Kidney epithelial cell (primary cell): ENCODE measurements around the gene PSMC3. TPM values are rescaled to one million over a fixed set of nuclear protein-coding genes. Genes with fewer than 3 reads are reported as not detected.

ENCODE experiments used
- DNase-seq: peaks from one replicate; pipeline ENCODE4 v3.0.0-alpha.2; 2010; ENCODE audit warnings: low read depth
- H3K27me3 ChIP-seq: 2 replicates; pipeline ENCODE4 v1.6.0; 2011; ENCODE audit warnings: low read length; ENCODE audit not compliant: control insufficient read depth, insufficient read depth
- H3K36me3 ChIP-seq: 2 replicates; pipeline ENCODE4 v1.5.1; 2011; ENCODE audit warnings: low read length; ENCODE audit not compliant: control insufficient read depth, insufficient read depth
- H3K4me3 ChIP-seq: 2 replicates; pipeline ENCODE4 v1.5.1; 2011; ENCODE audit warnings: low read depth, mild to moderate bottlenecking, control low read depth, low read length
- total RNA-seq: library from RNA; depleted of rRNA; stranded (reverse); fragments of >200 nt; gene quantifications from 2 replicates; pipeline ENCODE4 v1.2.3, GENCODE V29; 2015
- TF ChIP-seq, protein P1 (sequence below): IDR thresholded peaks from 2 replicates; pipeline ENCODE4 v1.5.1; 2011; ENCODE audit warnings: mild to moderate bottlenecking, moderate library complexity, low read length, control low read depth, inconsistent platforms; ENCODE audit not compliant: insufficient read depth, poor library complexity, severe bottlenecking

Gene PSMC3
- 115 and 126 TPM in 2 replicates for total RNA-seq

DNA sequence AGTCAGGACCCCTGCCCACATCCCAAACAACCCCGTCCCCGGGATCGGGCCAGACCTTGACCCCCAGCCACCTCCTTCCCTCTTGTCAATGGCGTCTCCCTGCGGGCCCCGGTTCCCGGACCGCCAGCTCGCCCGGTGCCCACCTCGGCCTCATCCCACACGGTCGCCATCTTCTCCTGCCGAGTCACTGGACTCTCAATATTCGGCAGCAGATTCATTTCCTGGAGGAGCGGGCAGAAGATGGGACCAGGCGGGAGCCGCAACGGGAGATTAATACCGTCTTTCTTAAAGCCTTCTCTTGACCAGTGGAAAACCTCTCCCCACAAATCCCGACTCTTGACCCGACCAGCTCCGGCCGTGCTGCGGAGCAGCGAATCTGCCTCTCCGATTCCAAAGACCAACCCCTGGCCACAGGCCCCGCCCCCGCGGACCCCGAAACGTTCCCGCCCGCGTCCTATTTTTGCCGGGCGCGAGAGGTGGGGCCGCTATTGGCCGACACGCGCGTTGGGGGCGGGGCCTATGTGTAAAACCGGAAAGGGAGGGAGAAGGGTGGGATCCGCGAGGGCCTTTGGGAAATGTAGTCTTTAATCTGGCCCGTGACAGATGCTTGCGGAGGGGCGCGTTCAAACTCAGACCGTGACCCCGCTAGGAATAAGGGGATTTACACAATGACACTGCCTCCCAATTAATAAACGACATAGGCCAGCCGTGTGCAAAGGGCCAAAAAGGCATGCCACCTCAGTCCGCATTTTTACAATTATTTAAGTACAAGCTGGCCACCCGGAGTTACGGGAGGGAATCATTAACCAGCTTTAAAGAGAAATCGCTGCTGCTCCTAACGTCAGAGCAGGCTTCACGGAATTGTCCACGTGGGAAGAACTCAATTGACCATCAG is at the start of gene PSMC3:
TSS of gene PSMC3 (minus strand) at position 378 of the 895 bp plus-strand sequence. CDS start at position 218, 160 bp downstream.
- Histone ChIP-seq H3K4me3 (peak within 1 kb of the TSS; percentile 99), H3K36me3 (peaks cover 2% of the 10 kb centered on the region), H3K27me3 (no peaks in the 10 kb centered on the region)
- peak; percentile 69 for DNase-seq
- TF ChIP-seq, protein P1, sequence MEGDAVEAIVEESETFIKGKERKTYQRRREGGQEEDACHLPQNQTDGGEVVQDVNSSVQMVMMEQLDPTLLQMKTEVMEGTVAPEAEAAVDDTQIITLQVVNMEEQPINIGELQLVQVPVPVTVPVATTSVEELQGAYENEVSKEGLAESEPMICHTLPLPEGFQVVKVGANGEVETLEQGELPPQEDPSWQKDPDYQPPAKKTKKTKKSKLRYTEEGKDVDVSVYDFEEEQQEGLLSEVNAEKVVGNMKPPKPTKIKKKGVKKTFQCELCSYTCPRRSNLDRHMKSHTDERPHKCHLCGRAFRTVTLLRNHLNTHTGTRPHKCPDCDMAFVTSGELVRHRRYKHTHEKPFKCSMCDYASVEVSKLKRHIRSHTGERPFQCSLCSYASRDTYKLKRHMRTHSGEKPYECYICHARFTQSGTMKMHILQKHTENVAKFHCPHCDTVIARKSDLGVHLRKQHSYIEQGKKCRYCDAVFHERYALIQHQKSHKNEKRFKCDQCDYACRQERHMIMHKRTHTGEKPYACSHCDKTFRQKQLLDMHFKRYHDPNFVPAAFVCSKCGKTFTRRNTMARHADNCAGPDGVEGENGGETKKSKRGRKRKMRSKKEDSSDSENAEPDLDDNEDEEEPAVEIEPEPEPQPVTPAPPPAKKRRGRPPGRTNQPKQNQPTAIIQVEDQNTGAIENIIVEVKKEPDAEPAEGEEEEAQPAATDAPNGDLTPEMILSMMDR = no peak

DNA sequence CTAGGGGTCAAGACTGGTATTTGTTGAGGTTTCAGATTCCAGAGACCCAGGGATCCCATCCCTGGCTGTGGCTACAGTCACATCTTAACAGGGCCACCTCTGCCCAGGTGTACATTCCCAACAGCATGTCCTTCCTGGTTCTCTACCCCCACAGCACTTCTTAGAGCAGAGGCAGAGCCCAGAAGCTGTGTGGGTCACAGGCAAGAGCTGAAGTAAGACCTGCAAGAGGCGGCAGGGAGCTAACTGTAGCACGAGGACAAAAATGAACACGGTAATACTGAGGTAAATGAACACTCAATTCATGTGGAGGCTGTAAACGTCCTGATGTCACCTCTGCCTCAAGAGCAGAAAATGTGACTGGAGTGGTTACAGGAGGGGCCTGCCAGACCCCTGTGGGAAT is 44.4 kb upstream of the PSMC3 start:
- TF ChIP-seq, protein P1 = no peak
- H3K27me3 ChIP-seq = no peaks in the 10 kb centered on the region
- peaks cover 5% of the 10 kb centered on the region for H3K36me3 ChIP-seq
- no peak overlapping the region for H3K4me3 ChIP-seq
- DNase-seq = no peak

DNA sequence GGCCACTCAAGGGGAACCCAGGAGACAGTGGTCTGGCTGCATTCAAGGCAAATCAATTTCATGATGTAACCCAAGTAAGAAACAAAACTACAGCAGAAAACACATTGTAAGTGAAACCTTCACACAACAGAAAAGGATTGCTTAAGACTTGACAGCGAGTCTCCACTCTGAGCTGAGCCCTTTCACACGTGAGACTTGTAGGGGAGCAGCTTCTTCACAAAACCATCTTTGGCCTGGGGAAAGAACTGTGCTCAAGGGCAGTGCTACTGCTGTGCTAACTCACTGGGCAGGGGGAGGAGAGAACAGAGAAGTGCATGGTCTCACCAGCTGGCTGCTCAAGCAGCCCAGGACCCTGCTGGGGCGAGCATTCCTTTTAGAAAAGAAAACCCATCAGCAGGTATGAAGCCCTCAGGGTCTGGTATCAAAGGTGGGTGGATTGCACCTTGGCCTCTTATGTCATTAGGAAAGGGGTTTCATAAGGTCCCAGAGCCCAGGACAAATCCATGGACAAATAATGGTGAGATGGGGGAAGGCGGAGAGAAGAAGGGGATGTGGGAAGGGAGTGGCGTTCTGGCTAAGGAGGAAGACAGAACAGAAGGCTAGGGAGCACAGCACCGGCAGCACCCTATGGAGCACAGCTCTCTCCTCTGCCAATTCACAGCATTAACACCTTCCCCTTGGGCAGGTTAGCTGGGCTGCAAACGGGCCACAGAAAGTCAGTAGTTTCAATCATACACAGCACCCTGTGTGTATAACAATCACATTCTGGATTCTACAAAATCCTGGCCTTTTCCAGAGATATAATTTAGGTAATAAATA is 43.3 kb upstream of the PSMC3 start:
- TF ChIP-seq, protein P1 = no peak
- no peak overlapping the region for H3K4me3 ChIP-seq
- no peaks in the 10 kb centered on the region for H3K27me3 ChIP-seq
- H3K36me3 ChIP-seq = peaks cover 4% of the 10 kb centered on the region
- no peak for DNase-seq

DNA sequence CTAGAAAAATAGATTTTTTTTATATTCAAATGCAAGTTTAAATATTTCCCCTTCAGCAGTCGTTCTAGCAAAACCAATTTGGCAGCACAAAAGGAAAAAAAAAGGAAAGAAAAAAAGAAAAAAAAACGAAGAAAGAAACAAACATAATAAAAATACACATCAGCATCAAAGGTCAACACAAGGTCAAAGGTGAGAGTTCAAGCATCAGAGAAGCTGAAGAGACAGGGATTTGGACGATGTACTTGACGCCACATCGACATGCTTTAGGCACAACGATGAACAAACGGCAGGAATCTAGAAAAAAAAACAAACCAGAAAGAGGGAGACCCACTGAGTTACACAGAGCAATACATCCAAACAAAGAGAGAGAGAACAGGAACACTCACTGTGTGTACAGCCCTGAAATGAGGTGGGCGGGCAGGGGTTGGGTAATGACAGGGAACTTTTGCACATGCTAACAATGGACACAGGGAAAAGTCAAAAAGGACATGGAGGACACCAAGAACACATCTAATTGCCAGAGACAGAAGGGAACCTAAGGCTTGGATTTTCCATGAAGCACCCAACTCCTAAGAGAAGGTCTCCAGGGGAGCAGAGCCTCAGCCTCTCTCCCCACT is 42.5 kb upstream of the PSMC3 start:
- no peak overlapping the region for H3K4me3 ChIP-seq
- TF ChIP-seq, protein P1 = no peak
- H3K36me3 ChIP-seq = peaks cover 4% of the 10 kb centered on the region
- H3K27me3 ChIP-seq = no peaks in the 10 kb centered on the region
- no peak for DNase-seq

DNA sequence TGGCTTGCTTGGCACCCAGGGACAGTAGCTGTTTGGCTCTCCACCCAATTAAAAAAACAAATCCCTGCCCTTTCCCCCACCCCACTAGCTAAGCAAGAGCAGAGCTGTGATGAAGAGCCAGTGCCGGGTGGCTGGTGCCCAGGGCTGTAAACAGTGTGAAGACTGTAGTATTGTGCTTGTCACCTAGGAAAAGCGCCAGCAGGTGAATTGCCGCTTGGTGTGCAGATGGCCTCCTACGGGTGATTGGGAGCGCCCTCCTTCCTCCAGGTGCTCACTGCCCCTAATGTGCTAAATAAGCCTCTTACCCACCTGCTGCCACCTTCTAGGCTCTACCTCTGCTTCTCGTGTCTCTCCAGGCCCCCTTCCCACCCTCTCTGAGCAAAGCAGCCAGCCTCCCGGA is 41.1 kb upstream of the PSMC3 start:
- no peak for DNase-seq
- Histone ChIP-seq H3K27me3 (no peaks in the 10 kb centered on the region), H3K36me3 (peaks cover 4% of the 10 kb centered on the region), H3K4me3 (no peak overlapping the region)
- TF ChIP-seq, protein P1 = no peak
